Central memory CD4-positive, alpha-beta T cell (primary cell): ENCODE data around the gene PANK1.
"Not testable (repeated sequence)": the region's sequence is repeated elsewhere in the genome, so short reads cannot be mapped to it uniquely, and the experiment has no call there.

Source experiments
- DNase-seq: peaks from one replicate; pipeline ENCODE4 v3.0.0; 2022

The PANK1 gene

GRCh38 chr10:89566095-89566950 is 78.7 kb downstream of the PANK1 start:
- DNase-seq = no peak

GRCh38 chr10:89565180-89565579 is 79.9 kb downstream of the PANK1 start:
- DNase-seq = no peak

GRCh38 chr10:89563861-89564478 is 81.1 kb downstream of the PANK1 start:
- DNase-seq = peak; percentile 37

GRCh38 chr10:89563311-89563710 is 81.7 kb downstream of the PANK1 start:
- DNase-seq = no peak

- DNase-seq = no peak
Measured at GRCh38 chr10:89556600-89556999, 88.4 kb downstream of the PANK1 start.

GRCh38 chr10:89555688-89556445 is 89.2 kb downstream of the PANK1 start:
- no peak for DNase-seq

GRCh38 chr10:89554433-89554832 is 90.6 kb downstream of the PANK1 start:
- DNase-seq = no peak

- DNase-seq = no peak
Measured at GRCh38 chr10:89553064-89553734, 91.8 kb downstream of the PANK1 start.

GRCh38 chr10:89552213-89552612 is 92.8 kb downstream of the PANK1 start:
- no peak for DNase-seq

- no peak for DNase-seq
Measured at GRCh38 chr10:89550509-89550908, 94.5 kb downstream of the PANK1 start.

- DNase-seq = no peak
Measured at GRCh38 chr10:89549510-89549909, 95.5 kb downstream of the PANK1 start.

- no peak for DNase-seq
Measured at GRCh38 chr10:89548673-89549072, 96.4 kb downstream of the PANK1 start.

GRCh38 chr10:89547853-89548513 is 97.1 kb downstream of the PANK1 start:
- DNase-seq = no peak

- not testable (repeated sequence) for DNase-seq
Measured at GRCh38 chr10:89546651-89547050, 98.4 kb downstream of the PANK1 start.

GRCh38 chr10:89543841-89544240 is 101.2 kb downstream of the PANK1 start:
- DNase-seq = no peak

GRCh38 chr10:89540420-89540949 is 104.6 kb downstream of the PANK1 start:
- no peak for DNase-seq

- no peak for DNase-seq
Measured at GRCh38 chr10:89537364-89537763, 107.7 kb downstream of the PANK1 start.

- DNase-seq = no peak
Measured at GRCh38 chr10:89536013-89536354, 109.1 kb downstream of the PANK1 start.

- no peak for DNase-seq
Measured at GRCh38 chr10:89535171-89536012, 109.7 kb downstream of the PANK1 start, which contains the start of gene SLC16A12. SLC16A12 (minus strand) TSS chr10:89535594; CDS start chr10:89462578, 73,016 bp downstream.

GRCh38 chr10:89534826-89535166 is 110.2 kb downstream of the PANK1 start:
- DNase-seq = no peak
